Esophagus muscularis mucosa (tissue), 4 donors: ENCODE results near the gene CLASRP. TPM values are rescaled to one million over a fixed set of nuclear protein-coding genes. Genes with fewer than 3 reads are reported as not detected.

Experiments used
- DNase-seq: peaks from one replicate; pipeline ENCODE4 v3.0.0-alpha.2; 2017; ENCODE audit errors: extremely low spot score
- H3K27ac ChIP-seq, 4 donors: fragments of 200-600 bp; sonication (generic); replicated peaks in 1 of 4; 1 replicate in 3 of 4; 2 replicates in 1 of 4; pipeline ENCODE4 v1.5.1; 2016 to 2019; ENCODE audit warnings: mild to moderate bottlenecking in 1 of 4
- H3K27me3 ChIP-seq, 4 donors: fragments of 200-600 bp; sonication (generic); one replicate each; pipeline versions ENCODE4 v1.5.1 to v1.6.0; 2016 to 2019
- H3K36me3 ChIP-seq, 4 donors: fragments of 200-600 bp; sonication (generic); one replicate each; pipeline ENCODE4 v1.5.1; 2016 to 2019
- H3K4me1 ChIP-seq, 4 donors: fragments of 200-600 bp; sonication (generic); one replicate each; pipeline ENCODE4 v1.5.1; 2016 to 2019
- H3K4me3 ChIP-seq, 4 donors: fragments of 200-600 bp; sonication (generic); 1 replicate in 2 of 4; 2 replicates in 2 of 4; pipeline ENCODE4 v1.5.1; 2016 to 2019; ENCODE audit warnings: mild to moderate bottlenecking in 4 of 4, moderate library complexity in 1 of 4
- H3K9me3 ChIP-seq, 4 donors: fragments of 200-600 bp; sonication (generic); 1 replicate in 3 of 4; 2 replicates in 1 of 4; pipeline ENCODE4 v1.5.1; 2016 to 2019
- EP300 ChIP-seq: sonication (generic); formaldehyde crosslinking; IDR thresholded peaks from one replicate; pipeline ENCODE4 v1.6.1; 2017; ENCODE audit warnings: antibody characterized with exemption
- POLR2A ChIP-seq: fragments of 450-650 bp; IDR thresholded peaks from one replicate; pipeline ENCODE4 v1.6.1; 2017; ENCODE audit warnings: antibody characterized with exemption, moderate library complexity, mild to moderate bottlenecking, low read depth
- POLR2AphosphoS5 ChIP-seq, 2 donors: sonication (generic); formaldehyde crosslinking; IDR thresholded peaks; one replicate each; pipeline ENCODE4 v1.6.1; 2017; ENCODE audit warnings: antibody characterized with exemption in 2 of 2
- WGBS: methylation state at CpG from one replicate; pipeline ENCODE4 v1.1.5; 2018; 5-methylcytosine and 5-hydroxymethylcytosine counted together
- intact Hi-C: fragments of 100-400 bp; cut with DNase I; formaldehyde crosslinking; loops from one replicate; pipeline ENCODE4 v1.15.1; 2023
- small RNA-seq, 3 donors: library from RNA; depleted of rRNA; stranded (forward); fragments of <200 nt; gene quantifications; one replicate each; pipeline ENCODE3, GENCODE V24; 2016
- total RNA-seq, 4 donors: library from RNA; depleted of rRNA; stranded (reverse); fragments of >200 nt; gene quantifications; one replicate each; pipeline versions ENCODE4 v1.1.0 to v1.2.1, GENCODE V29; 2016
- TF ChIP-seq, protein P1 (sequence below), 3 experiments: fragments of 200-600 bp in 2 of 3; fragments of 450-650 bp in 1 of 3; sonication (generic) in 2 of 3; IDR thresholded peaks; one replicate each; pipeline ENCODE4 v1.5.1; 2017 to 2019; ENCODE audit warnings: antibody characterized with exemption in 3 of 3, mild to moderate bottlenecking in 2 of 3, moderate library complexity in 1 of 3

Gene CLASRP
- total RNA-seq, 4 donors from 2014 or later, result 20.7 to 59.8 (median 32.9) TPM

DNA sequence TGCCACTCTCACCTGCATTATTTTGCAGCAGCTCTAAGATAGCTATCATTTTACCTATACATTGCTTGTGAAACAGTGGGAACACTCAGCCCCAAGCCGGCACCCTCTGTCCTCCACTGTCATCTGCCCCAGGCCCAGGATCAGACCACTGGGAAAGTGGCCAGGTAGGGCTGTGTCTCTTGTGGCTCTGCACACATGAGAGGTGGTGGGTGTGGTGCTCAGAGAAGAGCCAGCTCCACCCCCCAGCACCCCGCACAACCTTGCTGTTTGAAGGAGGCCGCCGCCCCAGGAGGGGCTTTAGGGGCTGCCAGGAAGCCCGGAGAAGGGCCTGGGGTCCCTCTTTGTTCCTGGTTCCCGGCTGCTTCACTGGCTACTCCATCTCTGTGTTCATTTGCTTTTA, 80.7 kb downstream of the CLASRP start:
- no peaks in the 10 kb centered on the region for H3K9me3 ChIP-seq
- intact Hi-C loops, result no loop called here
- no peak overlapping the region for H3K4me3 ChIP-seq
- no peak for DNase-seq
- WGBS, result 95% methylated on average over 6 of the region's 6 CpGs
- H3K27me3 ChIP-seq, result no peaks in the 10 kb centered on the region
- no peaks in the 10 kb centered on the region for H3K36me3 ChIP-seq
- peaks cover 0 to 21% (median 10%) of the 10 kb centered on the region in 4 donors for H3K4me1 ChIP-seq
- TF ChIP-seq, protein P1, sequence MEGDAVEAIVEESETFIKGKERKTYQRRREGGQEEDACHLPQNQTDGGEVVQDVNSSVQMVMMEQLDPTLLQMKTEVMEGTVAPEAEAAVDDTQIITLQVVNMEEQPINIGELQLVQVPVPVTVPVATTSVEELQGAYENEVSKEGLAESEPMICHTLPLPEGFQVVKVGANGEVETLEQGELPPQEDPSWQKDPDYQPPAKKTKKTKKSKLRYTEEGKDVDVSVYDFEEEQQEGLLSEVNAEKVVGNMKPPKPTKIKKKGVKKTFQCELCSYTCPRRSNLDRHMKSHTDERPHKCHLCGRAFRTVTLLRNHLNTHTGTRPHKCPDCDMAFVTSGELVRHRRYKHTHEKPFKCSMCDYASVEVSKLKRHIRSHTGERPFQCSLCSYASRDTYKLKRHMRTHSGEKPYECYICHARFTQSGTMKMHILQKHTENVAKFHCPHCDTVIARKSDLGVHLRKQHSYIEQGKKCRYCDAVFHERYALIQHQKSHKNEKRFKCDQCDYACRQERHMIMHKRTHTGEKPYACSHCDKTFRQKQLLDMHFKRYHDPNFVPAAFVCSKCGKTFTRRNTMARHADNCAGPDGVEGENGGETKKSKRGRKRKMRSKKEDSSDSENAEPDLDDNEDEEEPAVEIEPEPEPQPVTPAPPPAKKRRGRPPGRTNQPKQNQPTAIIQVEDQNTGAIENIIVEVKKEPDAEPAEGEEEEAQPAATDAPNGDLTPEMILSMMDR (IDR thresholded peaks at IDR 0.05), result no peak
- TF ChIP-seq POLR2A, result no peak
- no peak for TF ChIP-seq POLR2AphosphoS5 (IDR thresholded peaks at IDR 0.05)
- no peak for TF ChIP-seq EP300
- H3K27ac ChIP-seq, result no peak overlapping the region

Small RNA genes lying within 50 kb of the gene (small RNA-seq; reads per million reads assigned to genes)
- 0 reads per million in 3 donors for gene RNU6-611P

Other genes starting within 250 kb of the CLASRP start
- gene BCAM, start 229.9 kb upstream of the CLASRP start, total RNA-seq, result 10 to 100 TPM; 32.4 to 76.5 (median 56.6) TPM
- gene NECTIN2, start 192.7 kb upstream of the CLASRP start, total RNA-seq, result 10 to 100 TPM; 34.5 to 72.4 (median 60.1) TPM
- 10 to 100 TPM; 29.1 to 49.9 (median 41.0) TPM for gene TOMM40, start 147.8 kb upstream of the CLASRP start, total RNA-seq
- gene APOE, start 133.2 kb upstream of the CLASRP start, total RNA-seq, result 10 to 100 TPM; 20.3 to 47.3 (median 37.2) TPM
- 1 to 10 TPM in 1 of 4 donors, not detected in 3; 2.5 TPM for gene APOC1, start 124.4 kb upstream of the CLASRP start, total RNA-seq
- gene APOC4, start 96.8 kb upstream of the CLASRP start, total RNA-seq, result not detected
- gene APOC2, start 93.0 kb upstream of the CLASRP start, total RNA-seq, result not detected
- gene CLPTM1, start 83.7 kb upstream of the CLASRP start, total RNA-seq, result 100 to 1,000 TPM in 2 of 4 donors, 10 to 100 TPM in 2; 46.6 to 154 (median 79.5) TPM
- gene RELB, start 37.6 kb upstream of the CLASRP start, total RNA-seq, result 10 to 100 TPM in 1 of 4 donors, 1 to 10 TPM in 3; 5.8 to 15.9 (median 7.5) TPM
- under 1 TPM in 2 of 4 donors, not detected in 2; 0.17 to 0.23 TPM for gene ZNF296, start 37.4 kb downstream of the CLASRP start, total RNA-seq
- gene GEMIN7, start 40.2 kb downstream of the CLASRP start, total RNA-seq, result 10 to 100 TPM; 12.3 to 19.1 (median 15.3) TPM
- gene PPP1R37, start 54.1 kb downstream of the CLASRP start, total RNA-seq, result 10 to 100 TPM; 21.0 to 46.7 (median 28.3) TPM
- under 1 TPM in 1 of 4 donors, not detected in 3; 0.26 TPM for gene NKPD1, start 121.9 kb downstream of the CLASRP start, total RNA-seq
- 10 to 100 TPM; 18.3 to 27.0 (median 19.4) TPM for gene TRAPPC6A, start 139.2 kb downstream of the CLASRP start, total RNA-seq
- 10 to 100 TPM in 3 of 4 donors, 1 to 10 TPM in 1; 5.4 to 21.9 (median 16.1) TPM for gene BLOC1S3, start 139.7 kb downstream of the CLASRP start, total RNA-seq
- 1 to 10 TPM in 3 of 4 donors, under 1 TPM in 1; 0.42 to 3.6 (median 2.5) TPM for gene EXOC3L2, start 206.4 kb downstream of the CLASRP start, total RNA-seq
- 10 to 100 TPM; 17.4 to 36.9 (median 27.5) TPM for gene MARK4, start 212.2 kb downstream of the CLASRP start, total RNA-seq